HG02852 (cell line): Measurements from ENCODE around the gene FGF11.

Experiments
- ATAC-seq: cut with Tn5 transposase; IDR thresholded peaks from one replicate; pipeline ENCODE4 v1.9.1; 2021; ENCODE audit warnings: mild to moderate bottlenecking, moderate library complexity; ENCODE audit not compliant: unreplicated experiment

The FGF11 gene

DNA sequence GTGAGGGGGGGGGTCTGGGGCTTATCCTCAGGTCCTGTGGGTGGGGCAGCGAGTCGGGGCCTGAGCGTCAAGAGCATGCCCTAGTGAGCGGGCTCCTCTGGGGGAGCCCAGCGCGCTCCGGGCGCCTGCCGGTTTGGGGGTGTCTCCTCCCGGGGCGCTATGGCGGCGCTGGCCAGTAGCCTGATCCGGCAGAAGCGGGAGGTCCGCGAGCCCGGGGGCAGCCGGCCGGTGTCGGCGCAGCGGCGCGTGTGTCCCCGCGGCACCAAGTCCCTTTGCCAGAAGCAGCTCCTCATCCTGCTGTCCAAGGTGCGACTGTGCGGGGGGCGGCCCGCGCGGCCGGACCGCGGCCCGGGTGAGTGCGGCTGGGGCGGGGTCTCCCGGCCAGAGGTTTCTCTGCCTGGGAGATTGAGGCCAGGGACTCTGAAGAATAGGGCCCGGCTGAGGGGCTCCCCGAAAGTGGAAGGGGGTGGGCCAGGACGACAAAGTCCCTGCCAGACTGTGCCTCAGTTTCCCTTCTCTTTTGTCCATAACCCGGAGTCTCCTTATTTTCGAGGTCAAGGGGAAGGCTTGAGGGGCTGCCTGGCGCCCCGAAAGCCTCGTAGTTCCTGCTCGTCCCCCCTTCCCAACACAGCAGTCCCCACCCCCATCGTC, at the start of gene FGF11:
FGF11 (plus strand) TSS at position 51 of the 651 bp plus-strand sequence; CDS start at position 160, 109 bp downstream.
- ATAC-seq: no peak

DNA sequence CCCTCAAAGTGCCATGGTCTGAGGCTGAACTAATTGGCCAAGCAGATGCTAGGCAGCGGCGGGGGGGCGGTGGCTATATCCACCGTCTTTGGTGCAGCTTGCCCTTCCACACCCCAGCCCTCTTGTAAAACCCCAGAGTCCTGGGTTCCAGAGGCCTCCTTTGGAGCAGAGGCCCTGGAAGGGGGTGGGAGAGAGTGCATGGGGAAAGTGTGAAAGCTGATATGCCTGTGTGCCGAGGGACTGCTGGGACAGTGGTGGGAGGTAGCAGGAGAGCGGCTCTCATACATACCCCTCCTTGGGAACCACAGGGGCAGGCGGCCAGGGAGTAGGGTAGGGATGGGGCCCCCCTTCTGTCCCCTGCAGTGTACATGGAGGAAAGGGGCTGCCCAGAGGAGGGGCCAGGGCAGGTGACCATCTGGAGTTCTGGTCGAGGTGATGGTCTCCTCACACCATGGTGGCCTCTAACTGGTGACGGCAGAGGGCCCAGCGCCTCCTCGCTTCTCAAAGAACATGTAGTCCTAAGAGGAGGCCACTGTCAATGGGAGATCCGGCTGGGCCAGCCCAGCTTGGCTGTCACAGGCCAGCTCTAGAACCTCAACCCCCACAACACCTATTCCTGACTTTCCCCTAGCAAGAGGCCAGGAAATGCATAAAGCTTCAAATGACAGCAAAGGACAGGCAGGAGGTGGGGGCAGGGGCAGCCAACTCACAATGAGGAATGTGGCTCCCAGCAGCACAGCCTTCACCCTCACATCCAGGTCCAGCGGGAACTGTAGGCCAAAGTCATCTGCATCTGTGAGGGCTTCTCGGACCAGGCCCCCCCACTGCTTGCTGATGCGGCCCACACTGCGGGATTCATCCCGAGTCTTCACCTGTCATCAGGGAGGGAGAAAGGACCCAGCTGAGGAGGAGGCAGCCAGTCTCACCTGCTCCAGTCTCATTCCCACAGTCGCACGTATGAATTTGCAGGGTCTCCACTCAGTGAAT, 49.1 kb upstream of the FGF11 start:
- no peak for ATAC-seq

DNA sequence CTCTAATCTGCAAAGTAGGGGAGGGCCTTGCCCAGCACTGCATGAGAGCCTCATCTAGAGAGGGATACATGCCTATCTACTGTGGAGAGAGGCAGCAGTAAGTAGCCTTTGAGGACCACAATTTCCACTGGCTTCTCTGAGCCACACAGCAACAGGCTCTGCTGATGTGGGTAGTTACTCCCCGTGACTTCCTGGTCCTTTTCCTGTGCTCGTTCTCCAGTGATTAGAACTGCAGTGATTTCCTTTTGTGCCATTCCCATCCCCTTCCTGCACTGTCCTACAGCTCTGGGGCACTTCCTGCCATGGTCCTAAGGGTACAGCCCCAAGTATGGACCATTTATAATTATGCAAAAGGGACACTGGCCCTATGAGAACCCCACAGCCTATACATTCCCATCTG, 48.0 kb upstream of the FGF11 start:
- ATAC-seq: no peak

DNA sequence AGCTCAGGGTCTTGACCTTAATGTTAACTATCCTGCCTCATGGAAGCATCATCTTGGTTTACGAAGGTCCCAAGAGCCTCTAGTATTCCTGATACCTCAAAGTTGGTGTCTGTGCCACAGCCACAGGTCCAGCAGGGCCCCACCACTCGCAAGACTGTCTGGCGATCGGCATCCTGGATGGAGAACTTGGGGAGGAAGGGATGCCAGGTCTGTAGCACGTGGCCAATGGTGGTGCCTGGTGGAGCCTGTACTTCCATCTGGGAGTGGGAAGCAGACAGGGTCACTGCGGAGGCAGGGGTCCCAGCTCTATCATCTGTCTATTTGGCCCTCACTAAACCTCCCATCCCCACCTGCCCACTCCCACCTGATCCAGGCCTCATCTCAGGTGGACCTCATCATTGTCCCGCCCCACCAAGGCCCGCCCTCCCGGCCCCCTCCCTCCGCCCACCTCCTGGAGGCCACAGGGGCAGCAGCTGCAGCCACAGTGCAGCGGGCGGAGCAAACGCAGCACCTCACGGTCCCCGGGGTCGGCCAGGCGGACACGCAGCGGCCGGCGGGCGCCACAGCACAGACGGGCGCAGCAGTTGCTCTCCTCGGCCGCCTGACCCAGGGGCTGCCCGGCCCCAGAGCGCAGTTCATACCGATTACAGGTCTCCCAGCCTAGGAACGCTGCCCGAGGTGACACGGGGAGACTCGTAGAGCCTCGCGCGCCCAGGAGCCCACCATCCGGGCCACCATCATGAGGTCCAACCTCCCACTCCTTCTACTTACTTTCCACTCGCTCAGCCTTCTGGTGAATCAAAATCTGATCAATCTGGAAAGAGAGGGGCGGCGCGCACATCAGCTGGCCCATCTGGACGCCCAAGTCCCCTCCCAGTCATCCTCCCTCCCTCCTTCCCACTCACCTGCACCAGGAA, 46.4 kb upstream of the FGF11 start:
- ATAC-seq: no peak

DNA sequence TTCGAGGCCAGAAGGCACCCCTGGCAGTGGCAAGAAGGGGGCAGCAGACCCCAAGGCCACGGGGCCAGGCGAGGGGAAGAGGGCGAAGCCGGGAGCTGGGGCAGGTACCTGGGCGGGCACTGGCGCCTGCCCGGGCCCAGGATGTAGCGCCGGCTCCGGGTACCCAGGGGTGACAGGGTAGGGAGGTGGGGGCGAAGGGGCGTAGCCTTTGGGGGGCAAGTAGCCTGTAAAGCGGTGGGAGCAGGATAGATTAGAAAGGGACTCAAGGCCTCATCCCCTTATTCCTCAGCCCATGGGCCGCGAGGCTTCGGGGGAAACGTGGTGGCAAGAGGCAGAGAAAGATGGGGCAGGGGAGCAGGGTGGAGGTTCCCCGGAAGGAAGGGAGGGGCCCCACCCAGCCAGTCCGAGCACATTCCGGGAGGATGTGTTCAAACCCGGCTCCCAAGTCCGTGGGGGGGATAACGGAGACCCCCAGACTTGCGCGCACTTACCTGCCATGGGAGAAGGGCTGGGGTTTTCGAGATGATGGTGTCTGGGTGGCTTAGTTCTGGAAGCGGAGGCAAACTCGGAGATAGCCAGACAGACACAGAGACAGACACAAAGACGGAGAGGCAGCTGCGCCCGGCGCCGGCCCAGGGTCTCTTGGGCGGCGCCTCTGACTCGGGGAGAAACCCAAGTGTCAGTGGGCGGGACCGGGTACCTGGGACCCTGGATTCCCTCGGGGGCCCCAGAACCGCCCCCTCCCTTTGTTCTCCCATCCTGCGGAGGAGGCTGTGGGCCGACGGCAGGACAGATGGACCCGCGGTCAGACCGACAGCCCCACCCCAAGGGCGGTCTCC, 45.5 kb upstream of the FGF11 start:
- peak; percentile 45 for ATAC-seq

DNA sequence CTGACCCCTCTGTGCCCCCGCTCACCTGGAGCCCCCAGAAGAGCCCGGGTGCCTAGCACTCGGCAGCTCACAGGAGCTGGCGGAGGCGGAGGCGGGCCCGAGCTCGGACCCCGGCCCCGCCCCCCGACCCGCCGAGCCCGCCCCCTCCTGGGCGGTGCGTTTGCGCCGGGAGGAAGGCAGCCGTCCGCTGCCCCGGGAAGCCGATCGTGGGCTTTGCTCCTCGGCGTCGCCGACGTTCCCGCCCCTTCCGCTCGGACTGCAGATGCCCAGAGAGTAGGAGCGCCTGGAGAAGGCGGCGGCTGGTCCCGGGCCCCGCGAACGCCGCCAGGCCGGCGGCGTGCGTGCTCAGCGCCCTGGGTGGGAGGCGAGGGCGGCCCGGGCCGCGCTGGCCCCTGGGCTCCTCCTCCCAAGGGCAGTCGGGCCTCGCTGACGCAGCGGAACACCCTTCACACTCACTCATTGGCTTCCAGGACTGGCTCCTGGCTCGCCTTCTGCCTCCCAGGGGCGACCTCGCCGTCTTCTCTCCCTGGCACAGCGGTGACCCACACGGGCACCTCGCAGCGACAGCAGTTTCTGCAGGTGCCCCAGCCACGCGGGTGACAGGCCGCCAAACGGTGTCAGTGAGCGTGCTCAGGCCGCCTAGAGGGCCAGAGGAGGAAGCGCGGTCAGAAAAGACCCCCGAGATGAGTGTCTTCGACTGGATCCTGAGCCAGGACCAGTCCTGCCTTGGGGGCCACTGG, 44.7 kb upstream of the FGF11 start, which contains the start of gene PLSCR3:
PLSCR3 (minus strand) TSS at position 74 of the 740 bp plus-strand sequence. CDS start 415 bp downstream, outside the sequence.
- ATAC-seq: peak; percentile 75

DNA sequence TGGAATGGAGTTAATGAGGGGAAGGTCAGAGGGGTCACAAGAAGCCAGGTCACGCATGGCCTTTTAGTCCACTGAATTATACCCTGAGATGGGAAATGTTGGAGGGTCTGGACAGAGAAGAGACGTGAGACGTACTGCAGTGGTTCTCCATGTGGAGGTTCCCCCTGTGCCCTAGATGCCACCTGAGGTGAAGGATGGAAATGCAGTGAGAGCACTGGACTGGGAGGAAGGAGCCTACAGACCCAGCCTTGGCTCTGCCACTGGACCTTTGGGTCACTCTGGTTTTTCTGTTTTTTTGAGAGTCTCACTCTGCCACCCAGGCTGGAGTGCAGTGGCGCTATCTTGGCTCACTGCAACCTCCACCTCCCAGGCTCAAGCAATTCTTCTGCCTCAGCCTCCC, 43.2 kb upstream of the FGF11 start:
- ATAC-seq: no peak

DNA sequence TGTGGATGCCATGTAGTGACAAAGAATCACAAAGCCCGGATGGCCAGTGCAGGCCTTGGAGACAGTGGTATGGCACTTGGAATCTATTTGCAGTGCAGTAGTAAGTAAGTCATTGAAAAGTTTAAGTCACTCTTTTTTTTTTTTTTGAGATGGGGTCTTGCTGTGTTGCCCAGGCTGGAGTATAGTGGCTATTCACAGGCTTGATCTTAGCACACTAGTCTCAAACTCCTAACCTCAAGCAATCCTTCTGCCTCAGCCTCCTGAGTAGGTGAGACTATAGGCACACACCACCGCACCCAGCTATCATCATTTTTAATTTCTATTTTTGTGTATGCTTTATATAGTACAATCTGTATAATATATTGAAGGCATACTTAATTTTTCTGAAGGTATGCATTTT, 40.7 kb upstream of the FGF11 start:
- ATAC-seq: no peak

DNA sequence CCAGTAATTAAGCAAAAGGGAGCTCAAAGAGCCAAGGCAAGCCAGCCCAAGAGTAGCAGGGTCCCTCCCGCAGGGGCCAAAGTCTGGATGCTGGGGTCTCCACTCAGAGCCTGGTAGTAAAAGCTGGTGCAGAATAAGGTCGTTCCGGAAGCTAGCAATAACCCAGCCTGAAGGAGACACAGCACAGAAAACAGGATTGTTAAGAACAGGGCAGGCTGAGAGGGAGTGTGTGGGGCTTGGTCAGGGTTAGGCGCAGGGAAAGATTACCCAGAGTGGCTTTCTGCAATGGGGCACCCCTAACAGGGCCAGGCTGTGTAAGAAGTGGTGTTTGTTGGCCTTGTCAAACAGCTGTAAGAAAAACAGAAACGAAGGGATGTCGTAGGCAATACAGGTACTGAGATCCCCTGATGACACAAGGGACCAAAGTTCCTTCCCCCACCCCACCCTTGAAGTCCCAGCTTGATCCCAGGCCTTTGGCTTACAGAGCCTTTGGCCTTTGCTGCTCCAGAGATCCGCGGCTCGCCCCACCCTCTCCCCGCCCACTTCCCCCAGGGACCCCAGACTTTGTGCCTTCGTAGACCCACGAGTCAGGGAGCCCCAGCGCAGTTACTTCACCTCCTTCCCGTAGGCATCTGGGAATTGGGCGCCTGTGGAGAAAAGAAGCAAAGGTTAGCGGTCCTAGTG, 36.1 kb upstream of the FGF11 start:
- ATAC-seq: no peak

DNA sequence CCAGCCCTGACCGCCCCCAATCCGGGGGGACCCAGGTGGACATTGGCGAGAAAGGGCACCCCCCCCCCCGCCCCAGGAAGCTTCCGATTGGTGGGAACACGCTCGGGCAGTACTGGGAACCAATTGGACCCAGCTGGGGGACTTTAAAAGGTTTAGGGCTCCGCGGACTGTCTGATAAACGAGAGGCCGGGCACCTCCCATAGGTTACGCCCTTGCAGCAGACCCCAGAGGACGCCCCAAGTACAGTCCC, 35.7 kb upstream of the FGF11 start:
- ATAC-seq: no peak

DNA sequence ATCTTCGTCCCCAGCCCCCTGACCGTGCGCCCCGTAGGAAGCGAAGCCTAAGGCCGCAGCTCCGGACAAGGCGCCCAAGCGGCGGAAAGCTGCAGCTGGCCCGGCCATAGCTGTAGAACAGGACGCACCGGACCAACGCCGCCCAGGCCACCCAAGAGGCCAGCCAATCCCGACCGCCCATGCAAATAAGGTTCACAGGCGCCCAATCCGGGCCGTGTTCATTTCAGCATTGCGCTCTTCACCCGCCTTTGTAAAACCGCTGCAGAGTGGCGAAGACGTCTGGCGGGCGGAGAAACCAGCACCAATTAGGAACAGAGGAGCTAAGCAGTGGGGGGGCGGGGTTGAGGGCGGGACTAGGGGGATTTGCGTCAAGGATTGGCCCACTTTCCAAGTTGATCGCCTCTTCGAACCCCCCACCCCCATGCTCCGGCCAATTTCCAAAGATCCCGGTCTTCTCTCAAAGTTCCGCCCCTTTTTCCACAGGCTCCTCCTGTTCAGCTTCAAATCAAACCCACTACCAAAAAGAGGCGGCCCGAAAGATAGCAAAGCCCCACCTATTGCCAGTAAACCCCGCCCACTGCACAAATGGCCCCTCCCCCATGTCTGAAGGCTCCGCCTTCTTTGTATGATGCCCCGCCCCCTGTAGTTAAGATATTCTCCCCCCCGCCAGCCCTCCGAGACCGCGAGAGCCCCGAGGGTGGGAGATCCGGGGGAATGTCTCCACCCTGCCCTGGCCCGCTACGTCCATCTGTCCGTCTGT, 35.2 kb upstream of the FGF11 start, which contains the start of gene TMEM256:
TMEM256 (minus strand) TSS at position 121 of the 760 bp plus-strand sequence; CDS start at position 108, 13 bp downstream.
- ATAC-seq: peak; percentile 93

DNA sequence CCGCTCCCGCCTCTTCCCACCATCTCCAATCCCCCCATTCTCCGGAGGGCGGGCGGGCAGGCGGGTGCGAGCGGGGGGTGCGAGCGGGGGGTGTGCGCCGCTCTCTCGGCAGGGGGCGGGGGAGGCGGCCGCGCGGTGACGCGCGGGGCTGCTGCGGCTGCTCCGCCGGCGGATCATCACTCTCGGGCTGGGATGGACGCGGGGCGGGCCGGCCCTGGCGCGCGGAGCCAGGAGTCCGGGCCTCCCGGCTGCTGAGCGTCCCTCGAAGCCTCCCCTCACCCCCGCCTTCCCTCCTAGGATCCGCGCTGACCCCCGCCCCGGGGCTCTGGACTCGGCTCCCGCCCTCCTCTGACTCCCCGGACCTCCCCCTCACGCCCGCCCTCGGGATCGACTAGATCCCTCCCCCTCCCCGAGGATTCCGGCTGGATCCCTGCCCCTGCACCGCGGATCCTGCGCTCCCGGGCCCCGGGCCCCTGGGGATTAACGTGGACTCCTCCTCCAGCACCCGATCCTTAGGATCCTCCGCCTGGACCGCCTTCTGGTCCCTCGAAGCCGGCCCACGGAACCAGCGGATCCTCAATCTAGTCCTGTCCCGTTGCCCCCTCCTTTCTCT, 34.5 kb upstream of the FGF11 start:
- peak; percentile 2 for ATAC-seq

DNA sequence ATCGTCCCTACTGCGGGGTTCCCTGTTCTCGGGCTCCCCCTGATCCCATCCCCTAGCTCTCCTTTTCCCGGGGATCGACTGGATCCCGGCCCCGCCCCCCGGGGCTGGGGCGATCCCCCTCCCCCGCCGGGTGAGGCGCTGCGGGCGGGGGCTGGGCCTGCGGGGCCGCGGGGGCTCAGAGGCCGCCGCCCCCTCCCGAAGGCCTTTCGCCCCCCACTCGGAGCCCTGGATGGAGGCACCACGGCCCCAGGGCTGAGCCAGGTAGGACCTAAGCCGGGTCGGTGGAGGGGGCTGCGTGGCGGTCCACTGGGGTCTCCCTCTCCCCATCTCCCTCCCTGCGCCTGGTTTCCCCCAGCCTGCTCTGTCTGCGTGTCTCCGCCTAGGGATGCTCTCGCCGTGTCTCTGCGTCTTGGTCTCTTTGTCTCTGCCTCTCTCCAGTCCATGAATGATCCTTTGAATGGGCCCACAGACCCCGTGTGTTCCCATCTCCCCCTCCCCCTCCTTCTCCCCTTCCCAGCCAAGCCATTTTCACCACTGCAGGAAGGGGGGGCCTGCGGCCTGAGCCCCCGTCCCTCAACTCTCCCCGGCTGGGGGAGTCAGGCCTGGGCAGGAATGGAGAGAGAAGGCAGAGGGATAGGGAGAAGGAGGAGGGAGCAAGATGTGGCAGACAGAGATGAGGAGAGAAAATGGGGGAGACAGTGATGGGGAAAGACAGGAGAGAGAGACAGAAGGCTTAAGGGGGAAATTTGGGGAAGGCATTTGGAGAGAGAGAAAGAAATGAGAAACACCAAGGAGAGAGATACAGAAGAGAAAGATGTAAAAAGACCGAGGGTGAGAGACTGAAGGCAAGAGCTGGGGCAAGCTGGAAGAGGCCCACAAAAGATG, 33.7 kb upstream of the FGF11 start:
- ATAC-seq: no peak

DNA sequence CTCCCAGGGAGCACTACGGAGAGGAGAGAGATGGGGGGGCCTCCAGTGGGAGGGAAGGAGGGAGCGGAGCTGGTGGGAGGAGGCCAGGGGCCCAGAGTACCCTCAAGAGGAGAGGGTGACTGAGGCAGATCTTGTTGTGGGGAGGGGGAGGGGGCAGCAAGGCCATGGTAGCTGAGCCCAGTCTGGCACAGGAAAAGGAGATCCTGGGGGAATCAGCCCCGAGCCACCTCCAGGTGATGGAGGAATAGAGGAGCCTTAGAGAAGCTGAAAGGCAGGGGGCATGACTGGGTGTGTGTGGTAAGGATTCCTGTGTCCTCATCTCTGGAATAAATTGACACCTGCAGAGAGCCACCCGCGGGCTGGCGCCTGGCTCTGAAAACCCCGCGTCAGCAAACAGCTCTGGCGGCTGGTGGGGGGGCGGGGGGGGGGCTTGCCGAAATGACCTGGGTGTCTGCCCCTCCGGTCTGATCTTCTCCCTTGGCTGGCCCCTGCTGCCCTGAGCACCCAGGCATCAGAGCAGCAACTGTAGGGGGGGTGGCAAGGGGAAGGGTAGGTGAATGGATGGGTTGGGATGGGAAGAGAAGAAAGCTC, 33.0 kb upstream of the FGF11 start:
- no peak for ATAC-seq

DNA sequence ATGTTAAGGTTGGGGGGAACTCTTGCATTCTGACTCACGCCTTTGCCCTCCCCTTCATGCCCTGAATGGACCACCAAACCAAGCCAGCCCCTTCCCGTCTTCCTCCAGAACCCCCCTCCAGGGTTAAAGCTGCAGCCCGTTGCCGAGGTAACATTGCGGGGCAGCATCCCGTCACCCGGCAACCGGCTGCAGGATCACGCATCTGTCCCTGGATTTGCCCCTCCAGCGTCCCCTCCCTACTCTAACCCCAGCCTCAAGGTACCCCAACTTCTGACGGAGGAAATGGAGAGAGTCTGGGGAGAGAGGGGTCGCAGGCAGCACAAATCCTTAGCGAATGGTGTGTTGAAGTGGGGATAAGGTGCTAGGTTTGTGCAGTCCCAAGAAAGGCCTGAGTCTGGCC, 32.2 kb upstream of the FGF11 start:
- no peak for ATAC-seq

DNA sequence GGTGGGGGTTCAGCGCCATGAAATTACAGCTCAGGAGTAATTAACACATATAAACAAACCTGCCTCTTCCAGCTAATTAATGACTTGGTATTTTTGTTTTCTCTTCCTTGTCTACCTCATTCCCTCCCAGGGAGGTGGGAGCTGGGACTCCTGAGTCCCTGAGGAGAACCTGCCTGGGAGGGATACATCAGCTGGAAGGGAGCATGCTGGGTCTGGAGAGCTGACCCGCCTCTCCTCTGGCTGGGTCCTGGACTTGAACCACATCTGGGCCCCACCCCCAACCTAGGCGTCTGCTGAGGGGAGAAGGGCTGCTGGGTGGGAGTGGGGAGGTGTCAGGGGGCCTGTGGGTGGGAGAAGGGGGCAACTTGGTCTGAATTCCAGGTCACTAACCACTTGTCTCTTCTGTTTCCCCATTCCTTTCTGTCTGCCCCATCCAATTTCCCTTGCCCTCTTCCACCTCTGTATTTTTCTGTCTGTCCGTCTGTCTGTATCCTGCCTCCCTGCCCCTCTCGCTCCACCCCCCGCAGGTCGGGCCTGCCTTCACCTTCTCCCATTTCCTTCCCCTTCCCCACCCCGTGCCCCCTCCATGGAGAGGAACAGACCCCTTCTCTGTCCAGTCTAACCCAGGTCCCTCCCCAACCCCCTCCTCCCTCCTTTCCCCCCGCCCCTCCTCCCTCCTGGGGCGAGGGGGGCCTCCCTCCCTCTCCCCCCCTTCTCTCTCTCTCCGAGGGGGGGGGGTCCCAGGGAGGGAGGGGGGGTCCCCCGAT, 31.6 kb upstream of the FGF11 start, which contains the start of gene NLGN2:
NLGN2 (plus strand) TSS at position 361 of the 767 bp plus-strand sequence. CDS start 411 bp downstream, outside the sequence.
- no peak for ATAC-seq
